ENCODE measurements around the gene SMIM1.
A peak's percentile ranks its signal among the peaks of the same experiment; 100 is the strongest.

The SMIM1 gene

GRCh38 chr1:3821004-3821403, 48.5 kb downstream of the SMIM1 start:
- Histone ChIP-seq H2BK12ac (ENCODE audit: low read length) (no peak overlapping the region), H3K23ac (ENCODE audit: low read depth, low read length, poor library complexity) (no peak overlapping the region), H3K4me1 (ENCODE audit: control insufficient read depth in 2 of 2, insufficient read depth in 1 of 2, low read depth in 1 of 2, low read length in 2 of 2) (peaks cover 0 to 8% of the 10 kb centered on the region in 2 donors), H3K14ac (ENCODE audit: low read length) (no peak overlapping the region), H3K4me2 (ENCODE audit: insufficient read depth, low read length, poor library complexity, severe bottlenecking) (no peak overlapping the region), H2AK5ac (ENCODE audit: low read depth, low read length) (no peak overlapping the region), H3K27me3 (ENCODE audit: control insufficient read depth in 3 of 3, insufficient read depth in 3 of 3, low read depth in 1 of 3, low read length in 3 of 3) (no peaks in the 10 kb centered on the region), H2BK15ac (ENCODE audit: low read length) (no peak overlapping the region), H3K36me3 (replicated peaks in 1 of 2; ENCODE audit: control insufficient read depth in 2 of 2, insufficient read depth in 2 of 2, low read length in 2 of 2) (peaks cover 25 to 46% of the 10 kb centered on the region in 2 donors), H2BK5ac (ENCODE audit: low read length) (no peak overlapping the region), H3K18ac (ENCODE audit: low read length) (no peak overlapping the region), H4K8ac (ENCODE audit: low read depth, low read length) (no peak overlapping the region), H3K27ac (replicated peaks; ENCODE audit: low read length) (no peak overlapping the region), H3K4ac (ENCODE audit: low read length) (no peak overlapping the region), H3K79me1 (ENCODE audit: low read depth, low read length) (no peaks in the 10 kb centered on the region), H3K9me3 (replicated peaks in 1 of 2; ENCODE audit: control insufficient read depth in 2 of 2, insufficient read depth in 1 of 2, low read depth in 1 of 2, low read length in 2 of 2) (no peaks in the 10 kb centered on the region), H3K4me3 (ENCODE audit: low read length in 2 of 2) (no peak overlapping the region), H2BK120ac (ENCODE audit: low read depth, low read length) (no peak overlapping the region), H3K9ac (ENCODE audit: low read depth, low read length, poor library complexity) (no peak overlapping the region), H2AFZ (ENCODE audit: low read length) (no peak overlapping the region), H4K91ac (ENCODE audit: low read depth, low read length, poor library complexity) (no peak overlapping the region)
- WGBS, 2 donors (ENCODE audit: extremely low coverage in 2 of 2, insufficient read length in 2 of 2, insufficient replicate concordance in 1 of 2), result no CpG with 5 or more reads among the region's 6 CpGs
- no peak for DNase-seq (ENCODE audit: low spot score)

- Histone ChIP-seq H3K36me3 (replicated peaks in 1 of 2; ENCODE audit: control insufficient read depth in 2 of 2, insufficient read depth in 2 of 2, low read length in 2 of 2) (peaks cover 26 to 51% of the 10 kb centered on the region in 2 donors), H3K9ac (ENCODE audit: low read depth, low read length, poor library complexity) (no peak overlapping the region), H3K23ac (ENCODE audit: low read depth, low read length, poor library complexity) (no peak overlapping the region), H2BK5ac (ENCODE audit: low read length) (no peak overlapping the region), H4K91ac (ENCODE audit: low read depth, low read length, poor library complexity) (no peak overlapping the region), H2BK12ac (ENCODE audit: low read length) (no peak overlapping the region), H3K27ac (replicated peaks; ENCODE audit: low read length) (no peak overlapping the region), H3K4ac (ENCODE audit: low read length) (no peak overlapping the region), H2BK120ac (ENCODE audit: low read depth, low read length) (no peak overlapping the region), H2BK15ac (ENCODE audit: low read length) (no peak overlapping the region), H3K27me3 (ENCODE audit: control insufficient read depth in 3 of 3, insufficient read depth in 3 of 3, low read depth in 1 of 3, low read length in 3 of 3) (no peaks in the 10 kb centered on the region), H3K14ac (ENCODE audit: low read length) (no peak overlapping the region), H3K9me3 (replicated peaks in 1 of 2; ENCODE audit: control insufficient read depth in 2 of 2, insufficient read depth in 1 of 2, low read depth in 1 of 2, low read length in 2 of 2) (no peaks in the 10 kb centered on the region), H3K4me2 (ENCODE audit: insufficient read depth, low read length, poor library complexity, severe bottlenecking) (no peak overlapping the region), H3K18ac (ENCODE audit: low read length) (no peak overlapping the region), H4K8ac (ENCODE audit: low read depth, low read length) (peak overlapping the region; percentile 9), H3K4me1 (ENCODE audit: control insufficient read depth in 2 of 2, insufficient read depth in 1 of 2, low read depth in 1 of 2, low read length in 2 of 2) (peaks cover 0 to 8% of the 10 kb centered on the region in 2 donors), H2AFZ (ENCODE audit: low read length) (no peak overlapping the region), H2AK5ac (ENCODE audit: low read depth, low read length) (no peak overlapping the region), H3K79me1 (ENCODE audit: low read depth, low read length) (no peaks in the 10 kb centered on the region), H3K4me3 (ENCODE audit: low read length in 2 of 2) (no peak overlapping the region)
- DNase-seq (ENCODE audit: low spot score), result no peak
- no CpG with 5 or more reads among the region's 13 CpGs for WGBS, 2 donors (ENCODE audit: extremely low coverage in 2 of 2, insufficient read length in 2 of 2, insufficient replicate concordance in 1 of 2)
These were observed 48.9 kb downstream of the SMIM1 start for GRCh38 chr1:3821447-3821846.

- H3K23ac ChIP-seq (ENCODE audit: low read depth, low read length, poor library complexity), result no peak overlapping the region
- H3K9me3 ChIP-seq (replicated peaks in 1 of 2; ENCODE audit: control insufficient read depth in 2 of 2, insufficient read depth in 1 of 2, low read depth in 1 of 2, low read length in 2 of 2), result no peaks in the 10 kb centered on the region
- no peak overlapping the region for H3K4me3 ChIP-seq (ENCODE audit: low read length in 2 of 2)
- H3K4me2 ChIP-seq (ENCODE audit: insufficient read depth, low read length, poor library complexity, severe bottlenecking), result no peak overlapping the region
- peaks cover 0 to 8% of the 10 kb centered on the region in 2 donors for H3K4me1 ChIP-seq (ENCODE audit: control insufficient read depth in 2 of 2, insufficient read depth in 1 of 2, low read depth in 1 of 2, low read length in 2 of 2)
- no peak overlapping the region for H2BK12ac ChIP-seq (ENCODE audit: low read length)
- H2BK120ac ChIP-seq (ENCODE audit: low read depth, low read length), result no peak overlapping the region
- no peak overlapping the region for H3K18ac ChIP-seq (ENCODE audit: low read length)
- H3K27ac ChIP-seq (replicated peaks; ENCODE audit: low read length), result no peak overlapping the region
- H3K36me3 ChIP-seq (replicated peaks in 1 of 2; ENCODE audit: control insufficient read depth in 2 of 2, insufficient read depth in 2 of 2, low read length in 2 of 2), result peaks cover 27 to 51% of the 10 kb centered on the region in 2 donors
- no peak overlapping the region for H3K9ac ChIP-seq (ENCODE audit: low read depth, low read length, poor library complexity)
- no peak overlapping the region for H2BK15ac ChIP-seq (ENCODE audit: low read length)
- no peak for DNase-seq (ENCODE audit: low spot score)
- H3K14ac ChIP-seq (ENCODE audit: low read length), result no peak overlapping the region
- H4K8ac ChIP-seq (ENCODE audit: low read depth, low read length), result no peak overlapping the region
- no peak overlapping the region for H3K4ac ChIP-seq (ENCODE audit: low read length)
- H4K91ac ChIP-seq (ENCODE audit: low read depth, low read length, poor library complexity), result no peak overlapping the region
- H3K79me1 ChIP-seq (ENCODE audit: low read depth, low read length), result no peaks in the 10 kb centered on the region
- H3K27me3 ChIP-seq (ENCODE audit: control insufficient read depth in 3 of 3, insufficient read depth in 3 of 3, low read depth in 1 of 3, low read length in 3 of 3), result no peaks in the 10 kb centered on the region
- WGBS, 2 donors (ENCODE audit: extremely low coverage in 2 of 2, insufficient read length in 2 of 2, insufficient replicate concordance in 1 of 2), result no CpG with 5 or more reads among the region's 15 CpGs
- no peak overlapping the region for H2BK5ac ChIP-seq (ENCODE audit: low read length)
- H2AK5ac ChIP-seq (ENCODE audit: low read depth, low read length), result no peak overlapping the region
- no peak overlapping the region for H2AFZ ChIP-seq (ENCODE audit: low read length)
These were observed 49.4 kb downstream of the SMIM1 start for GRCh38 chr1:3821908-3822307.

- no peak for DNase-seq (ENCODE audit: low spot score)
- WGBS, 2 donors (ENCODE audit: extremely low coverage in 2 of 2, insufficient read length in 2 of 2, insufficient replicate concordance in 1 of 2), result no CpG with 5 or more reads among the region's 16 CpGs
- H3K36me3 ChIP-seq (replicated peaks in 1 of 2; ENCODE audit: control insufficient read depth in 2 of 2, insufficient read depth in 2 of 2, low read length in 2 of 2), result peaks cover 30 to 52% of the 10 kb centered on the region in 2 donors
- no peaks in the 10 kb centered on the region for H3K27me3 ChIP-seq (ENCODE audit: control insufficient read depth in 3 of 3, insufficient read depth in 3 of 3, low read depth in 1 of 3, low read length in 3 of 3)
- H3K27ac ChIP-seq (replicated peaks; ENCODE audit: low read length), result no peak overlapping the region
- no peak overlapping the region for H3K4ac ChIP-seq (ENCODE audit: low read length)
- peaks cover 0 to 8% of the 10 kb centered on the region in 2 donors for H3K4me1 ChIP-seq (ENCODE audit: control insufficient read depth in 2 of 2, insufficient read depth in 1 of 2, low read depth in 1 of 2, low read length in 2 of 2)
- no peak overlapping the region for H4K91ac ChIP-seq (ENCODE audit: low read depth, low read length, poor library complexity)
- no peak overlapping the region for H2BK15ac ChIP-seq (ENCODE audit: low read length)
- peak overlapping the region; percentile 29 for H3K23ac ChIP-seq (ENCODE audit: low read depth, low read length, poor library complexity)
- H3K9ac ChIP-seq (ENCODE audit: low read depth, low read length, poor library complexity), result peak overlapping the region; percentile 12
- no peak overlapping the region for H2BK5ac ChIP-seq (ENCODE audit: low read length)
- no peak overlapping the region for H3K18ac ChIP-seq (ENCODE audit: low read length)
- H3K14ac ChIP-seq (ENCODE audit: low read length), result peak overlapping the region; percentile 47
- no peak overlapping the region for H2BK120ac ChIP-seq (ENCODE audit: low read depth, low read length)
- H3K4me3 ChIP-seq (ENCODE audit: low read length in 2 of 2), result no peak overlapping the region
- no peak overlapping the region for H2AK5ac ChIP-seq (ENCODE audit: low read depth, low read length)
- H2BK12ac ChIP-seq (ENCODE audit: low read length), result no peak overlapping the region
- H3K9me3 ChIP-seq (replicated peaks in 1 of 2; ENCODE audit: control insufficient read depth in 2 of 2, insufficient read depth in 1 of 2, low read depth in 1 of 2, low read length in 2 of 2), result no peaks in the 10 kb centered on the region
- H3K79me1 ChIP-seq (ENCODE audit: low read depth, low read length), result no peaks in the 10 kb centered on the region
- H4K8ac ChIP-seq (ENCODE audit: low read depth, low read length), result peak overlapping the region; percentile 45
- no peak overlapping the region for H3K4me2 ChIP-seq (ENCODE audit: insufficient read depth, low read length, poor library complexity, severe bottlenecking)
- no peak overlapping the region for H2AFZ ChIP-seq (ENCODE audit: low read length)
These were observed 49.9 kb downstream of the SMIM1 start for GRCh38 chr1:3822421-3822820.

Data from neuronal stem cell (in vitro differentiated cells).